Kidney epithelial cell (primary cell): ENCODE measurements around the gene PPP2R5A. TPM values are rescaled to one million over a fixed set of nuclear protein-coding genes. Genes with fewer than 3 reads are reported as not detected.
"Not testable (repeated sequence)": the region's sequence is repeated elsewhere in the genome, so short reads cannot be mapped to it uniquely, and the experiment has no call there.

Experiments used
- DNase-seq: peaks from one replicate; pipeline ENCODE4 v3.0.0-alpha.2; 2010; ENCODE audit warnings: low read depth
- H3K27me3 ChIP-seq: 2 replicates; pipeline ENCODE4 v1.6.0; 2011; ENCODE audit warnings: low read length; ENCODE audit not compliant: control insufficient read depth, insufficient read depth
- H3K36me3 ChIP-seq: 2 replicates; pipeline ENCODE4 v1.5.1; 2011; ENCODE audit warnings: low read length; ENCODE audit not compliant: control insufficient read depth, insufficient read depth
- H3K4me3 ChIP-seq: 2 replicates; pipeline ENCODE4 v1.5.1; 2011; ENCODE audit warnings: low read depth, mild to moderate bottlenecking, control low read depth, low read length
- CTCF ChIP-seq: IDR thresholded peaks from 2 replicates; pipeline ENCODE4 v1.5.1; 2011; ENCODE audit warnings: mild to moderate bottlenecking, moderate library complexity, low read length, control low read depth, inconsistent platforms; ENCODE audit not compliant: insufficient read depth, poor library complexity, severe bottlenecking
- total RNA-seq: library from RNA; depleted of rRNA; stranded (reverse); fragments of >200 nt; gene quantifications from 2 replicates; pipeline ENCODE4 v1.2.3, GENCODE V29; 2015

PPP2R5A gene
- total RNA-seq, 1 donor from 2014 or later, result 24.0 TPM

GRCh38 chr1:212305342-212305741 lies 20.1 kb downstream of the PPP2R5A start:
- Histone ChIP-seq H3K4me3 (no peak overlapping the region), H3K27me3 (no peaks in the 10 kb centered on the region), H3K36me3 (no peaks in the 10 kb centered on the region)
- DNase-seq, result no peak
- TF ChIP-seq CTCF, result no peak

DNA sequence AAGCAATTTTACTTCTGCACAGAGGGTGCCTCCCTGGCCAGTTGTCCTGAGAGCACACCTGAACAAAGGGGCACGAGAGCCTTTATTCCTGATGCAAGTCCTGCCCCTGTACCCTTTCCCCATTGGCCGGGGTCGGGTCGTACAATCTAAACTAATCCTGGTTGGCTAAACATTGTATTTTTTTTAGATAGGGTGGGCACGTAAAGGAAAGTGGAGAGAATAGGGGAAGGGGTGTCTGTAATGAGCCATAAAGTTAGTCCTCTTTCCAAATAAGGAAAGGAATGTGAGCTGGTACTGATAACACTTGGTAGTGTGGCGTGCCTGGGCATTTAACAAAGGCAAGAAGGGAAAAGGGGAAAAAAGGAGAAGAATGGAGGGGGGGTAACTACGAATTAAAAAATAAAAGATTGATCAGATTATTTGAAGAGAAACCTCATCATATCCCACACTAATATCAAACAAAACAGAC lies 20.8 kb downstream of the PPP2R5A start:
- DNase-seq, H3K27me3 ChIP-seq, H3K36me3 ChIP-seq, H3K4me3 ChIP-seq: not testable (repeated sequence)

GRCh38 chr1:212309967-212310366 lies 24.8 kb downstream of the PPP2R5A start:
- no peaks in the 10 kb centered on the region for H3K27me3 ChIP-seq
- no peak for DNase-seq
- no peaks in the 10 kb centered on the region for H3K36me3 ChIP-seq
- no peak for TF ChIP-seq CTCF
- no peak overlapping the region for H3K4me3 ChIP-seq

DNA sequence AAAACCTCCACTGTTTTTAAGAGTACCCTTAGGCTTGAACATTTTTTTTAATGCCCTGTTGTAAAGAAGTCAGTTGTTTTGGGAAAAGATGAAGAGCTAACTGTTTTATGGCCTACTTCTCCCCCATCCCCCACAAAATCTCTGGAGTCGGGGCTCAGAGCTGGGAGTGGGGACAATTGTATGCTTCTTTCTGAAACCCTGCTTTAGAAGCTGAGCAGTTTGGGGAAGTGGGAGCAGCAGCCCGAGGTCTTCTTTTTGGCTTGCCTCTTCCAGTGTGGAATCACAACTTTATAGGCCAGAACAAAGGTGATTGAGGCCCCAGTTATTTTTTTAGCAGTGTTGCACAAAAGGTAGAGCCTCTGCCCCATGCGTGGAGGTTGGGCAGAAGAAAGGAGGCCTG lies 25.2 kb downstream of the PPP2R5A start:
- Histone ChIP-seq H3K27me3 (no peaks in the 10 kb centered on the region), H3K4me3 (no peak overlapping the region), H3K36me3 (no peaks in the 10 kb centered on the region)
- DNase-seq, result no peak
- TF ChIP-seq CTCF, result no peak

- no peak for DNase-seq
- no peaks in the 10 kb centered on the region for H3K27me3 ChIP-seq
- no peak overlapping the region for H3K4me3 ChIP-seq
- TF ChIP-seq CTCF, result no peak
- no peaks in the 10 kb centered on the region for H3K36me3 ChIP-seq
Measured at GRCh38 chr1:212311836-212312497, 26.8 kb downstream of the PPP2R5A start.

GRCh38 chr1:212313616-212314015 lies 28.4 kb downstream of the PPP2R5A start:
- Histone ChIP-seq H3K36me3 (no peaks in the 10 kb centered on the region), H3K4me3 (no peak overlapping the region), H3K27me3 (no peaks in the 10 kb centered on the region)
- no peak for DNase-seq
- no peak for TF ChIP-seq CTCF
